Astrocyte (in vitro differentiated cells and primary cell): ENCODE results near the gene PFDN4. TPM values are rescaled to one million over a fixed set of nuclear protein-coding genes. Genes with fewer than 3 reads are reported as not detected.

Experiments used
- DNase-seq: peaks from one replicate; pipeline ENCODE4 v3.0.0-alpha.2; 2010; ENCODE audit warnings: low read depth
- FAIRE-seq: peaks from 2 replicates; lab custom pipeline; 2011; peaks lifted over from hg19 to GRCh38; lab: Jason Lieb, UNC
- H2AFZ ChIP-seq: 2 replicates; pipeline ENCODE4 v1.6.0; 2012; ENCODE audit warnings: low read depth, low read length, inconsistent platforms
- H3K27ac ChIP-seq: 2 replicates; pipeline ENCODE4 v1.5.1; 2011; ENCODE audit warnings: low read depth, low read length, inconsistent platforms
- H3K27me3 ChIP-seq: 2 replicates; pipeline ENCODE4 v1.6.0; 2011; ENCODE audit warnings: low read length, inconsistent platforms; ENCODE audit not compliant: insufficient read depth
- H3K36me3 ChIP-seq: 2 replicates; pipeline ENCODE4 v1.5.1; 2011; ENCODE audit warnings: low read length, inconsistent platforms; ENCODE audit not compliant: insufficient read depth
- H3K4me1 ChIP-seq: 2 replicates; pipeline ENCODE4 v1.5.1; 2011; ENCODE audit warnings: low read length, inconsistent platforms; ENCODE audit not compliant: insufficient read depth
- H3K4me2 ChIP-seq: 2 replicates; pipeline ENCODE4 v1.6.0; 2012; ENCODE audit warnings: low read length, inconsistent platforms
- H3K4me3 ChIP-seq: 2 replicates; pipeline ENCODE4 v1.5.1; 2011; ENCODE audit warnings: low read depth, mild to moderate bottlenecking, low read length, inconsistent platforms; ENCODE audit not compliant: insufficient read depth
- H3K79me2 ChIP-seq: 2 replicates; pipeline ENCODE4 v1.6.0; 2012; ENCODE audit warnings: mild to moderate bottlenecking, low read length, inconsistent platforms; ENCODE audit not compliant: insufficient read depth
- H3K9ac ChIP-seq: 2 replicates; pipeline ENCODE4 v1.6.0; 2012; ENCODE audit warnings: mild to moderate bottlenecking, low read length, inconsistent platforms
- H3K9me3 ChIP-seq: 2 replicates; pipeline ENCODE4 v1.5.1; 2012; ENCODE audit warnings: low read depth, mild to moderate bottlenecking, low read length, inconsistent platforms; ENCODE audit not compliant: insufficient read depth
- H4K20me1 ChIP-seq: 2 replicates; pipeline ENCODE4 v1.6.0; 2012; ENCODE audit warnings: low read length, inconsistent platforms; ENCODE audit not compliant: insufficient read depth
- H3K27ac Mint-ChIP-seq: one replicate; pipeline ENCODE4 v1.8.0; 2021; ENCODE audit warnings: mild to moderate bottlenecking, mixed read lengths; ENCODE audit not compliant: unreplicated experiment
- H3K27me3 Mint-ChIP-seq: one replicate; pipeline ENCODE4 v1.8.0; 2021; ENCODE audit warnings: low read depth, mixed read lengths; ENCODE audit not compliant: unreplicated experiment
- H3K36me3 Mint-ChIP-seq: one replicate; pipeline ENCODE4 v1.8.0; 2021; ENCODE audit warnings: low read depth, mixed read lengths; ENCODE audit not compliant: unreplicated experiment
- H3K4me1 Mint-ChIP-seq: one replicate; pipeline ENCODE4 v1.8.0; 2021; ENCODE audit warnings: low read depth, mixed read lengths; ENCODE audit not compliant: unreplicated experiment
- H3K4me3 Mint-ChIP-seq: one replicate; pipeline ENCODE4 v1.8.0; 2021; ENCODE audit warnings: mild to moderate bottlenecking, moderate library complexity, mixed read lengths; ENCODE audit not compliant: unreplicated experiment
- H3K9me3 Mint-ChIP-seq: one replicate; pipeline ENCODE4 v1.8.0; 2021; ENCODE audit warnings: mild to moderate bottlenecking, mixed read lengths; ENCODE audit not compliant: unreplicated experiment
- CTCF ChIP-seq: IDR thresholded peaks from 2 replicates; pipeline ENCODE4 v1.5.1; 2011; ENCODE audit warnings: low read depth, mild to moderate bottlenecking, inconsistent platforms, low read length, moderate library complexity; ENCODE audit not compliant: insufficient read depth
- EZH2 ChIP-seq: IDR thresholded peaks from 2 replicates; pipeline ENCODE4 v1.6.1; 2012; ENCODE audit warnings: mild to moderate bottlenecking, low read length, inconsistent platforms; ENCODE audit not compliant: insufficient read depth
- total RNA-seq: library from RNA; stranded (reverse); gene quantifications from 2 replicates; pipeline ENCODE4 v1.2.1, GENCODE V29; 2021

The PFDN4 gene
- total RNA-seq, 1 donor from 2014 or later: 35.2 TPM

- H2AFZ ChIP-seq: no peak overlapping the region
- H3K27ac ChIP-seq: no peak overlapping the region
- Mint-ChIP-seq H3K9me3 (peaks cover 4% of the 10 kb centered on the region), H3K27ac (no peak overlapping the region), H3K4me1 (peaks cover 7% of the 10 kb centered on the region), H3K27me3 (no peaks in the 10 kb centered on the region), H3K4me3 (no peak overlapping the region), H3K36me3 (no peaks in the 10 kb centered on the region)
- no peak overlapping the region for H3K4me2 ChIP-seq
- H3K9me3 ChIP-seq: no peaks in the 10 kb centered on the region
- DNase-seq (no peak), FAIRE-seq (no peak)
- no peak overlapping the region for H3K4me3 ChIP-seq
- no peaks in the 10 kb centered on the region for H3K79me2 ChIP-seq
- H4K20me1 ChIP-seq: no peaks in the 10 kb centered on the region
- peaks cover 10% of the 10 kb centered on the region for H3K4me1 ChIP-seq
- no peaks in the 10 kb centered on the region for H3K27me3 ChIP-seq
- H3K9ac ChIP-seq: no peak overlapping the region
- TF ChIP-seq CTCF: no peak
- no peak for TF ChIP-seq EZH2
- no peaks in the 10 kb centered on the region for H3K36me3 ChIP-seq
Observed at GRCh38 chr20:54250691-54251090, 42.8 kb downstream of the PFDN4 start.

- H3K36me3 ChIP-seq: no peaks in the 10 kb centered on the region
- no peak overlapping the region for H2AFZ ChIP-seq
- no peak for FAIRE-seq
Observed at GRCh38 chr20:54251096-54251495, 43.2 kb downstream of the PFDN4 start.

More at GRCh38 chr20:54251096-54251495, 43.2 kb downstream of the PFDN4 start:
- no peaks in the 10 kb centered on the region for H3K27me3 ChIP-seq
- Mint-ChIP-seq H3K4me3 (no peak overlapping the region), H3K27me3 (no peaks in the 10 kb centered on the region), H3K9me3 (peaks cover 4% of the 10 kb centered on the region), H3K36me3 (no peaks in the 10 kb centered on the region), H3K27ac (no peak overlapping the region), H3K4me1 (peaks cover 7% of the 10 kb centered on the region)
- H3K9ac ChIP-seq: no peak overlapping the region
- no peak for DNase-seq
- H3K4me2 ChIP-seq: no peak overlapping the region
- no peaks in the 10 kb centered on the region for H4K20me1 ChIP-seq
- H3K27ac ChIP-seq: no peak overlapping the region
- no peak overlapping the region for H3K4me3 ChIP-seq
- peaks cover 14% of the 10 kb centered on the region for H3K4me1 ChIP-seq
- H3K79me2 ChIP-seq: no peaks in the 10 kb centered on the region
- H3K9me3 ChIP-seq: no peaks in the 10 kb centered on the region
- no peak for TF ChIP-seq EZH2
- no peak for TF ChIP-seq CTCF
